SU-DHL-6 (cell line): ENCODE data around the gene MAP1LC3B2.
A peak's percentile ranks its signal among the peaks of the same experiment; 100 is the strongest.

Experiments
- CTCF ChIP-seq: fragments of 200-600 bp; sonication (generic); IDR thresholded peaks from one replicate; pipeline ENCODE4 v1.5.1; 2017; ENCODE audit warnings: antibody characterized with exemption, mild to moderate bottlenecking, low read length, moderate library complexity; ENCODE audit not compliant: insufficient read depth, poor library complexity, severe bottlenecking
- EZH2phosphoT487 ChIP-seq: fragments of 200-600 bp; sonication (generic), shearing (Covaris generic); conservative IDR thresholded peaks from 2 replicates; pipeline ENCODE4 v1.6.1; 2018; ENCODE audit warnings: mild to moderate bottlenecking, antibody characterized with exemption, low read length, moderate library complexity, mixed read lengths

GRCh38 chr12:116609319-116610114 is 50.3 kb downstream of the MAP1LC3B2 start:
- TF ChIP-seq CTCF (peak; percentile 19), EZH2phosphoT487 (no peak)
